ENCODE results near the gene PAQR7.

The PAQR7 gene

GRCh38 chr1:25906644-25907300 is 31.3 kb upstream of the PAQR7 start:
- no peak for ATAC-seq
- TF ChIP-seq GLIS3 (CRISPR knock-in tag; IDR thresholded peaks at IDR 0.05) = no peak
- no peak for TF ChIP-seq TCF4 (CRISPR knock-in tag; IDR thresholded peaks at IDR 0.05; ENCODE audit: borderline replicate concordance)
- TF ChIP-seq, protein P1, sequence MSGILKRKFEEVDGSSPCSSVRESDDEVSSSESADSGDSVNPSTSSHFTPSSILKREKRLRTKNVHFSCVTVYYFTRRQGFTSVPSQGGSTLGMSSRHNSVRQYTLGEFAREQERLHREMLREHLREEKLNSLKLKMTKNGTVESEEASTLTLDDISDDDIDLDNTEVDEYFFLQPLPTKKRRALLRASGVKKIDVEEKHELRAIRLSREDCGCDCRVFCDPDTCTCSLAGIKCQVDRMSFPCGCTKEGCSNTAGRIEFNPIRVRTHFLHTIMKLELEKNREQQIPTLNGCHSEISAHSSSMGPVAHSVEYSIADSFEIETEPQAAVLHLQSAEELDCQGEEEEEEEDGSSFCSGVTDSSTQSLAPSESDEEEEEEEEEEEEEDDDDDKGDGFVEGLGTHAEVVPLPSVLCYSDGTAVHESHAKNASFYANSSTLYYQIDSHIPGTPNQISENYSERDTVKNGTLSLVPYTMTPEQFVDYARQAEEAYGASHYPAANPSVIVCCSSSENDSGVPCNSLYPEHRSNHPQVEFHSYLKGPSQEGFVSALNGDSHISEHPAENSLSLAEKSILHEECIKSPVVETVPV (CRISPR knock-in tag; IDR thresholded peaks at IDR 0.05) = no peak
- no peak for TF ChIP-seq RARB (CRISPR knock-in tag; IDR thresholded peaks at IDR 0.05)
- no peak for TF ChIP-seq ZC3H10 (CRISPR knock-in tag; IDR thresholded peaks at IDR 0.05)
- no peak for TF ChIP-seq ISL1 (CRISPR knock-in tag; IDR thresholded peaks at IDR 0.05)
- TF ChIP-seq TOX (CRISPR knock-in tag; IDR thresholded peaks at IDR 0.05; ENCODE audit: borderline replicate concordance) = no peak
- no peak for TF ChIP-seq BACH2 (CRISPR knock-in tag; IDR thresholded peaks at IDR 0.05; ENCODE audit: borderline replicate concordance)
- no peak for TF ChIP-seq TSHZ2 (CRISPR knock-in tag; IDR thresholded peaks at IDR 0.05)
- TF ChIP-seq ZFP3 (CRISPR knock-in tag; IDR thresholded peaks at IDR 0.05) = no peak
- TF ChIP-seq, protein P2, sequence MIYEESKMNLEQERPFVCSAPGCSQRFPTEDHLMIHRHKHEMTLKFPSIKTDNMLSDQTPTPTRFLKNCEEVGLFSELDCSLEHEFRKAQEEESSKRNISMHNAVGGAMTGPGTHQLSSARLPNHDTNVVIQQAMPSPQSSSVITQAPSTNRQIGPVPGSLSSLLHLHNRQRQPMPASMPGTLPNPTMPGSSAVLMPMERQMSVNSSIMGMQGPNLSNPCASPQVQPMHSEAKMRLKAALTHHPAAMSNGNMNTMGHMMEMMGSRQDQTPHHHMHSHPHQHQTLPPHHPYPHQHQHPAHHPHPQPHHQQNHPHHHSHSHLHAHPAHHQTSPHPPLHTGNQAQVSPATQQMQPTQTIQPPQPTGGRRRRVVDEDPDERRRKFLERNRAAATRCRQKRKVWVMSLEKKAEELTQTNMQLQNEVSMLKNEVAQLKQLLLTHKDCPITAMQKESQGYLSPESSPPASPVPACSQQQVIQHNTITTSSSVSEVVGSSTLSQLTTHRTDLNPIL (CRISPR knock-in tag; IDR thresholded peaks at IDR 0.05; ENCODE audit: low read depth) = no peak
- no peak for TF ChIP-seq PATZ1 (CRISPR knock-in tag; IDR thresholded peaks at IDR 0.05; ENCODE audit: borderline replicate concordance)
- TF ChIP-seq PPARA (CRISPR knock-in tag; IDR thresholded peaks at IDR 0.05; ENCODE audit: borderline replicate concordance) = no peak
- TF ChIP-seq, protein P3, sequence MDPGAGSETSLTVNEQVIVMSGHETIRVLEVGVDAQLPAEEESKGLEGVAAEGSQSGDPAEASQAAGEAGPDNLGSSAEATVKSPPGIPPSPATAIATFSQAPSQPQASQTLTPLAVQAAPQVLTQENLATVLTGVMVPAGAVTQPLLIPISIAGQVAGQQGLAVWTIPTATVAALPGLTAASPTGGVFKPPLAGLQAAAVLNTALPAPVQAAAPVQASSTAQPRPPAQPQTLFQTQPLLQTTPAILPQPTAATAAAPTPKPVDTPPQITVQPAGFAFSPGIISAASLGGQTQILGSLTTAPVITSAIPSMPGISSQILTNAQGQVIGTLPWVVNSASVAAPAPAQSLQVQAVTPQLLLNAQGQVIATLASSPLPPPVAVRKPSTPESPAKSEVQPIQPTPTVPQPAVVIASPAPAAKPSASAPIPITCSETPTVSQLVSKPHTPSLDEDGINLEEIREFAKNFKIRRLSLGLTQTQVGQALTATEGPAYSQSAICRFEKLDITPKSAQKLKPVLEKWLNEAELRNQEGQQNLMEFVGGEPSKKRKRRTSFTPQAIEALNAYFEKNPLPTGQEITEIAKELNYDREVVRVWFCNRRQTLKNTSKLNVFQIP (CRISPR knock-in tag; IDR thresholded peaks at IDR 0.05; ENCODE audit: borderline replicate concordance, low read depth) = no peak

DNA sequence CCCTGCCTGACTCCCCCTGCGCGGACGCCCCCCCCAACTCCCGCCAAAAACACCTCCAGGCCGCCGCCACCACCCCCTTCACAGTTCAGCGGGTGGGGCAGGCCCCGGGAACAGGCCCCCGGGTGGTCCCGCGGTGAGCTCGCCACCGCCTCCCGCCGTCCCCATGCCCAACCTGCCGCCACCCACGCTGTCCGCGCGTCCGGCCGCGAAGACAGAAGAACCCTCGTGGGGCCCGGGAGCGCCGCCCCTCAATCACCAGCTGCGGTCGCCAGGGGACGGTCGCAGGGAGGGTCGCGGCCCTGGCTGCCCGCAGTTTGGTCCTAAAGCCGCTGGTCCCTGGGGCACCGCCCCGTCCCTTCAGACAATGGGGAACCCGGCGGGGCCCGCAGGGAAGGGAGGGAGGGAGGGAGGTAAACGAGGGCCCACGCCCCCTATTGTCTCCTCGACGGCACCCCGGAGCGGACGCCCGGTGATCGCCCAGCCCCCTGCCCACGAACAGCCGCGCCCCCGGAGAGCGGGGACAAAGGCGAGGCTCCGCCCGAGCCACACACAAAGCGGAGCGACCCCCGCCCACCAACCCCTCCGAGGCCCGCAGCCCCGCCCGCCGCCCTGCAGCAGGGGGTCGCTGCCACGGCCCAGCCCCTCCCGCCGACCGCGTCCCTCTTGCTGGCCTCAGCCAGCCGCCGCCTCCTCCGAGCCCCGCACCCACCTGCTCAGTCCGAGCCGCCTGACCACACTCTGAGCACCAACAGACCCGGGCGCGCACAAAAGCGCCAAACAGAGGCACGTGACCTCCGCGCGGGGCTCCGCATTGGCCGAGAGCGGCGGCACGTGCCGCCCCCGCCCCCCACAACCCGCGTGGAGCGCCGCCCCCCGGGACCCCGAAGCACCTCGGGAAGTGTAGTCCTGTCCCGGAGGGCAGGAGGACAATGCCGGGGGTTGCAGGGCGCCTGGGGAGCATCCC is 30.5 kb upstream of the PAQR7 start, which contains the start of gene STMN1:
Gene STMN1, minus strand, starts transcription at position 740 of the 964 bp plus-strand sequence. CDS start 1,743 bp downstream, outside the sequence.
- peak; percentile 93 for ATAC-seq
- TF ChIP-seq ESRRG (CRISPR knock-in tag; IDR thresholded peaks at IDR 0.05) (no peak), TCF4 (CRISPR knock-in tag; IDR thresholded peaks at IDR 0.05; ENCODE audit: borderline replicate concordance) (no peak), ISL1 (CRISPR knock-in tag; IDR thresholded peaks at IDR 0.05) (no peak), GLIS3 (CRISPR knock-in tag; IDR thresholded peaks at IDR 0.05) (no peak), PATZ1 (CRISPR knock-in tag; IDR thresholded peaks at IDR 0.05; ENCODE audit: borderline replicate concordance) (peak; percentile 73), SNAI2 (CRISPR knock-in tag; IDR thresholded peaks at IDR 0.05) (no peak), ZNF8 (CRISPR knock-in tag; IDR thresholded peaks at IDR 0.05) (no peak), OSR1 (CRISPR knock-in tag; IDR thresholded peaks at IDR 0.05) (no peak), BACH2 (CRISPR knock-in tag; IDR thresholded peaks at IDR 0.05; ENCODE audit: borderline replicate concordance) (no peak), ARNTL (CRISPR knock-in tag; IDR thresholded peaks at IDR 0.05; ENCODE audit: borderline replicate concordance, low read depth) (peak; percentile 73; the same call in 1 of the 2 replicates), RARB (CRISPR knock-in tag; IDR thresholded peaks at IDR 0.05) (no peak)
- TF ChIP-seq, protein P3 (CRISPR knock-in tag; IDR thresholded peaks at IDR 0.05; ENCODE audit: borderline replicate concordance, low read depth) = no peak
- TF ChIP-seq, protein P1 (CRISPR knock-in tag; IDR thresholded peaks at IDR 0.05) = no peak

Measured in SK-N-SH treated with all-trans-retinoic acid at 6 μM for 48 hours (cell line).